Loucy (cell line): ENCODE data around the gene APRT.

Source experiments
- CTCF ChIP-seq: fragments of 200-600 bp; sonication (generic); conservative IDR thresholded peaks from 2 replicates; pipeline ENCODE4 v1.5.1; 2014; ENCODE audit warnings: mild to moderate bottlenecking, antibody characterized with exemption, low read length
- EZH2phosphoT487 ChIP-seq: fragments of 200-600 bp; IDR thresholded peaks from 2 replicates; pipeline ENCODE4 v1.6.1; 2018; ENCODE audit warnings: antibody characterized with exemption, mild to moderate bottlenecking, moderate library complexity, borderline replicate concordance

DNA sequence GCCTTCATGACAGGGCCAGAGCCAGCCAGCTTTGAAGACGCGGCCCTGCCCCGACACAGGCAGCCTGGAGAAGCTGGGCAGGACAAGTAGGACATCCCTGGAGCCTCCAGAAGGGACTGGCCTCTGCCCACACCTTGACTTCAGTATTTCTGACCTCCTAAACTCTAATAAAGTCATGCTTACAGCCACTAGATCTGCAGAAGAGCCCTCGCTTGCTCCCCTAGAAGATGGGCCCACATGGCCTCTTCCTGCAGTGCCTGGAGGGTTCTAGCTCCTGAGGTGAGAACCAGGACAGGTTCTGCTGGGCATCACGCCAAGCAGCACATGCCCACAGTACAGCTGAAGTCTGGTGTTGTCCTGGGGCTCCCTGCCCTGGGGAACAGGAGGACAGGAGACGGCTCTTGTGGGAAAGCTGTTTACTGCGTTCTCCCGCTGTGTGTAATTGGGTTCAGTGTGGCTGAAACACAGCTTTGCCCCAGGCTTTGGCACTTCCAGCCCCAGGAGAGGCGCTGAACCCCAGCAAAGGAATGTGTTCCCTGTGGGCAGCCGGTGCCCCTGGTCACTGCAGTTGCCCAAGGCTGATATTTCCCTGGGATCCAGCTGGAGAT lies 2.6 kb downstream of the APRT start:
- TF ChIP-seq CTCF (no peak), EZH2phosphoT487 (no peak)
